Loucy (cell line): ENCODE data around the gene STX7.

ENCODE experiments used
- H2AFZ ChIP-seq: fragments of 200-600 bp; sonication (generic); 2 replicates; pipeline ENCODE4 v1.6.0; 2016; ENCODE audit warnings: antibody characterized with exemption, mild to moderate bottlenecking, low read length, moderate library complexity
- H3F3A ChIP-seq: fragments of 200-600 bp; 2 replicates; pipeline ENCODE4 v1.6.0; 2016; ENCODE audit warnings: antibody characterized with exemption, low read depth, mild to moderate bottlenecking
- H3K27me3 ChIP-seq: fragments of 200-600 bp; sonication (generic); 2 replicates; pipeline ENCODE4 v1.6.1; 2014; ENCODE audit warnings: low read length, mild to moderate bottlenecking; ENCODE audit not compliant: insufficient read depth, poor library complexity, severe bottlenecking
- H3K36me3 ChIP-seq: fragments of 200-600 bp; sonication (generic); 2 replicates; pipeline ENCODE4 v1.6.1; 2016; ENCODE audit warnings: low read length; ENCODE audit not compliant: insufficient read depth
- H3K4me1 ChIP-seq: fragments of 200-600 bp; sonication (generic); 2 replicates; pipeline ENCODE4 v1.5.1; 2014; ENCODE audit warnings: low read length, mild to moderate bottlenecking; ENCODE audit not compliant: insufficient read depth, poor library complexity, severe bottlenecking
- H3K4me2 ChIP-seq: fragments of 200-600 bp; sonication (generic); 2 replicates; pipeline ENCODE4 v1.6.0; 2014; ENCODE audit warnings: antibody characterized with exemption, low read length, low read depth, mild to moderate bottlenecking; ENCODE audit not compliant: poor library complexity, severe bottlenecking
- H3K4me3 ChIP-seq: fragments of 200-600 bp; sonication (generic); 2 replicates; pipeline ENCODE4 v1.5.1; 2014; ENCODE audit warnings: low read length, mild to moderate bottlenecking, mixed read lengths; ENCODE audit not compliant: poor library complexity, severe bottlenecking
- H3K79me2 ChIP-seq: fragments of 200-600 bp; sonication (generic); 2 replicates; pipeline ENCODE4 v1.6.1; 2014; ENCODE audit warnings: low read length; ENCODE audit not compliant: insufficient read depth
- H3K9ac ChIP-seq: fragments of 200-600 bp; sonication (generic); 2 replicates; pipeline ENCODE4 v1.6.0; 2014; ENCODE audit warnings: mild to moderate bottlenecking, low read depth, low read length, moderate library complexity; ENCODE audit not compliant: poor library complexity, severe bottlenecking
- H3K9me2 ChIP-seq: fragments of 200-600 bp; sonication (generic); replicated peaks from 2 replicates; pipeline ENCODE4 v1.6.1; 2016; ENCODE audit warnings: low read depth, low read length, mixed read lengths
- H3K9me3 ChIP-seq: fragments of 200-600 bp; sonication (generic); 2 replicates; pipeline ENCODE4 v1.6.1; 2014; ENCODE audit warnings: mild to moderate bottlenecking, antibody characterized with exemption, low read length, low read depth; ENCODE audit not compliant: insufficient read depth
- H4K20me1 ChIP-seq: fragments of 200-600 bp; sonication (generic); 2 replicates; pipeline ENCODE4 v1.6.0; 2014; ENCODE audit warnings: antibody characterized with exemption, low read length, mild to moderate bottlenecking; ENCODE audit not compliant: insufficient read depth, poor library complexity, severe bottlenecking
- EZH2phosphoT487 ChIP-seq: fragments of 200-600 bp; IDR thresholded peaks from 2 replicates; pipeline ENCODE4 v1.6.1; 2018; ENCODE audit warnings: antibody characterized with exemption, mild to moderate bottlenecking, moderate library complexity, borderline replicate concordance
- TF ChIP-seq, protein P1 (sequence below): fragments of 200-600 bp; sonication (generic); conservative IDR thresholded peaks from 2 replicates; pipeline ENCODE4 v1.5.1; 2014; ENCODE audit warnings: mild to moderate bottlenecking, antibody characterized with exemption, low read length

The STX7 gene

DNA sequence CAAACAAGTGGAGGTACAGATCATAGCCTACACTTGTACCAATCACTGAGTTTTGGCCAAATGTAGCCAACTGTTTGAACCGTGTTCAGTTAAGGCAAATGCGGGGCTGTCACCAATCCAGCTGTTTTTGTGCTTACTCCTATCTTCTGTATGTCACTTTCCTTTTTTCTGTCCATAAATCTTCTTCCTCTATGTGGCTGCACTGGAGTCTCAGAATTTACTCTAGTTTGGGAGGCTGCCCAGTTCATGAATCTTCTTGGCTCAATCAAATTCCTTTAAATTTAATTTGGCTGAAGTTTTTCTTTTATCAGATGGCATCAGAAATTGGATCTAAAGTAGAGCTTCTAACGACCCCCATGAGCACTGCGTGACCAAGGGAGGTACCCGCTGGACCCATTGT is 11.7 kb upstream of the STX7 start:
- Histone ChIP-seq H3K36me3 (no peaks in the 10 kb centered on the region), H2AFZ (no peak overlapping the region), H3K9ac (no peak overlapping the region), H3K27me3 (no peaks in the 10 kb centered on the region), H3F3A (no peaks in the 10 kb centered on the region), H3K4me2 (no peak overlapping the region), H3K9me2 (no peaks in the 10 kb centered on the region), H3K4me3 (no peak overlapping the region), H3K4me1 (no peaks in the 10 kb centered on the region), H4K20me1 (no peaks in the 10 kb centered on the region), H3K79me2 (no peaks in the 10 kb centered on the region), H3K9me3 (no peaks in the 10 kb centered on the region)
- TF ChIP-seq EZH2phosphoT487, result no peak
- TF ChIP-seq, protein P1, sequence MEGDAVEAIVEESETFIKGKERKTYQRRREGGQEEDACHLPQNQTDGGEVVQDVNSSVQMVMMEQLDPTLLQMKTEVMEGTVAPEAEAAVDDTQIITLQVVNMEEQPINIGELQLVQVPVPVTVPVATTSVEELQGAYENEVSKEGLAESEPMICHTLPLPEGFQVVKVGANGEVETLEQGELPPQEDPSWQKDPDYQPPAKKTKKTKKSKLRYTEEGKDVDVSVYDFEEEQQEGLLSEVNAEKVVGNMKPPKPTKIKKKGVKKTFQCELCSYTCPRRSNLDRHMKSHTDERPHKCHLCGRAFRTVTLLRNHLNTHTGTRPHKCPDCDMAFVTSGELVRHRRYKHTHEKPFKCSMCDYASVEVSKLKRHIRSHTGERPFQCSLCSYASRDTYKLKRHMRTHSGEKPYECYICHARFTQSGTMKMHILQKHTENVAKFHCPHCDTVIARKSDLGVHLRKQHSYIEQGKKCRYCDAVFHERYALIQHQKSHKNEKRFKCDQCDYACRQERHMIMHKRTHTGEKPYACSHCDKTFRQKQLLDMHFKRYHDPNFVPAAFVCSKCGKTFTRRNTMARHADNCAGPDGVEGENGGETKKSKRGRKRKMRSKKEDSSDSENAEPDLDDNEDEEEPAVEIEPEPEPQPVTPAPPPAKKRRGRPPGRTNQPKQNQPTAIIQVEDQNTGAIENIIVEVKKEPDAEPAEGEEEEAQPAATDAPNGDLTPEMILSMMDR, result no peak

DNA sequence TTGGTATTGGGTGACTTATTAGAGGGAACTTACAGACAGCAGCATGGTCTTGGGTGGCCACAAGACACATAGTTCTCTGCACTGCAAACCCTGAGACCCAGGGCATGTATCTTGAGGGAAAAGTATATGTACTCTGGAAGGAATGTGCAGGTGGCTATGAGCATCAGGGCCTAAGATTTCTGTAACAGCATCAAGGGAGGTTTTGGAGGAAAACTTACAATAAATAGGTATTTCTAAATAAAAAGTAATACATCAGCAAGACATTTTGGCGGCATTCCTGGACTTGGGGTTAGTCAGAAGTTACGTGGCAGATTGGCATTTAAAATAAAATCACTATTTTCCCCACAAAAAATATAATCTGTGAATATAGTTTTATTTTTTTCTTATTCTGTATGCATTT is 8.0 kb upstream of the STX7 start:
- no peaks in the 10 kb centered on the region for H3K9me2 ChIP-seq
- TF ChIP-seq EZH2phosphoT487, result no peak
- TF ChIP-seq, protein P1, result no peak
- H3K9ac ChIP-seq, result no peak overlapping the region
- H4K20me1 ChIP-seq, result no peaks in the 10 kb centered on the region
- no peaks in the 10 kb centered on the region for H3K79me2 ChIP-seq
- H3K9me3 ChIP-seq, result no peaks in the 10 kb centered on the region
- no peaks in the 10 kb centered on the region for H3K27me3 ChIP-seq
- no peak overlapping the region for H3K4me2 ChIP-seq
- H2AFZ ChIP-seq, result no peak overlapping the region
- no peaks in the 10 kb centered on the region for H3K36me3 ChIP-seq
- H3K4me3 ChIP-seq, result no peak overlapping the region
- H3K4me1 ChIP-seq, result no peaks in the 10 kb centered on the region
- H3F3A ChIP-seq, result no peaks in the 10 kb centered on the region

DNA sequence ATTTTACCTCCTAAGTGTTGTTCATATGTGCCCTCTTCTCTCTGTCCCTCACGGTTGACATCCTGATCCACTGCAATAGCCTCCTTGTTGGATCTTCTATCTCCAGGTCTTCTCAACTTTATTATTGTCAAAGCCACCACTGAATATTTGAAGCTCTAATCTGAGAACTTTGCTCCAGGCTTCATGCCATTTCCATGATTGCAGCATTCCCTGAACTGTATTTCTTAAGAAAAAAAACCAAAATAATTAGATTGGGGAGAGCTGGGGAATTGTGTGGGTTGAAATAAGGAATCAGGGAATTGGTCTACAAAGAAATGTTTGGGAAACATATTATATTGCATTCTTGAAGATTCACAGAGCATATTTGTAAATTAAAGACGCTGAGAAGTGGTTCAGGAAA is 2.5 kb upstream of the STX7 start:
- Histone ChIP-seq H3K27me3 (no peaks in the 10 kb centered on the region), H3F3A (no peaks in the 10 kb centered on the region), H3K4me2 (no peak overlapping the region), H3K36me3 (no peaks in the 10 kb centered on the region), H2AFZ (no peak overlapping the region), H3K79me2 (no peaks in the 10 kb centered on the region), H4K20me1 (no peaks in the 10 kb centered on the region), H3K4me1 (no peaks in the 10 kb centered on the region), H3K9ac (no peak overlapping the region), H3K9me3 (no peaks in the 10 kb centered on the region), H3K9me2 (no peaks in the 10 kb centered on the region), H3K4me3 (no peak overlapping the region)
- TF ChIP-seq EZH2phosphoT487, result no peak
- TF ChIP-seq, protein P1, result no peak
